ENCODE measurements around the gene RNF186.
"Not testable (repeated sequence)": the region's sequence is repeated elsewhere in the genome, so short reads cannot be mapped to it uniquely, and the experiment has no call there.

RNF186 gene

GRCh38 chr1:19859876-19860275 lies 44.8 kb upstream of the RNF186 start:
- CTCF ChIA-PET = no interaction called here
- no peak overlapping the region for H3K27ac ChIP-seq
- TF ChIP-seq, protein P1, sequence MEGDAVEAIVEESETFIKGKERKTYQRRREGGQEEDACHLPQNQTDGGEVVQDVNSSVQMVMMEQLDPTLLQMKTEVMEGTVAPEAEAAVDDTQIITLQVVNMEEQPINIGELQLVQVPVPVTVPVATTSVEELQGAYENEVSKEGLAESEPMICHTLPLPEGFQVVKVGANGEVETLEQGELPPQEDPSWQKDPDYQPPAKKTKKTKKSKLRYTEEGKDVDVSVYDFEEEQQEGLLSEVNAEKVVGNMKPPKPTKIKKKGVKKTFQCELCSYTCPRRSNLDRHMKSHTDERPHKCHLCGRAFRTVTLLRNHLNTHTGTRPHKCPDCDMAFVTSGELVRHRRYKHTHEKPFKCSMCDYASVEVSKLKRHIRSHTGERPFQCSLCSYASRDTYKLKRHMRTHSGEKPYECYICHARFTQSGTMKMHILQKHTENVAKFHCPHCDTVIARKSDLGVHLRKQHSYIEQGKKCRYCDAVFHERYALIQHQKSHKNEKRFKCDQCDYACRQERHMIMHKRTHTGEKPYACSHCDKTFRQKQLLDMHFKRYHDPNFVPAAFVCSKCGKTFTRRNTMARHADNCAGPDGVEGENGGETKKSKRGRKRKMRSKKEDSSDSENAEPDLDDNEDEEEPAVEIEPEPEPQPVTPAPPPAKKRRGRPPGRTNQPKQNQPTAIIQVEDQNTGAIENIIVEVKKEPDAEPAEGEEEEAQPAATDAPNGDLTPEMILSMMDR (conservative IDR thresholded peaks at IDR 0.05; ENCODE audit: low read depth) = no peak
- POLR2A ChIA-PET (ENCODE audit: low non-redundant PET) = no interaction called here
- DNase-seq (ENCODE audit: low spot score) = no peak

DNA sequence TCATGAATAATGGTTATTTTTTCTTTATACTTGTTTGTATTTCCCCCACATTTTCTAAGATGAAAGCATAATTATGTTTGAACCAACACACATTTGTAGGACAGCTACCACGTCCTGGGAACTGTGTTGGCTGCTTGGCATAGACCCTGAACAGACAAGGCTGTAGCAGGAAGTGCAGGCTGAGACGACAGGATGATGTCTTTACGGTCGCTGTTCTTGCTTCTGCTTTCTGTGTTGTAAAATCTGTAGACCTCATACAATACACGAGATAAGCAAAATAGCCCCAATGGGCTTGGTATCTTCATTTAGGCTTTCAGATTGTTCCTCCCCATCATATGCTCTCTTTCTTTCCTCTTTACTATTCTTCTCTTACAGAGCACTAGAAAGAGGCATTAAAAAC lies 43.8 kb upstream of the RNF186 start:
- ChIA-PET POLR2A (ENCODE audit: low non-redundant PET) (no interaction called here), CTCF (no interaction called here)
- TF ChIP-seq, protein P1 (conservative IDR thresholded peaks at IDR 0.05; ENCODE audit: low read depth) = no peak
- DNase-seq (ENCODE audit: low spot score) = no peak
- no peak overlapping the region for H3K27ac ChIP-seq

DNA sequence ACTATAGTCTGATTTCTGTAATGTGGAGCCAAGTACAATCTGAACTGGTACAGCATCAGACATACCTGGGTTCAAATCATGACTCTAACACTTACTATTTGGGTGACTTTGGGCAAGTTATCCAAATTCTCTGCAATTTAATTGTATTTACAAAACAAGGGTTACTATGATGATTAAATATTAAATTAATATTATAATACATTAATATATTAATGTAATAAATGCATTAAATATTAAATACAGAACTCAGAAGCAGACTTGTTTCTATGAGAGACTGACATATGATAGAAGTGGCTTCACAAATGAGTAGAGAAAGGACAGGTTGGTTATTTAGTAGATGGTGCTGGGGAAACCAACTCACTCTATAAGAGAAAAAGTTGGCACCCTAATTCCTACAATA lies 39.8 kb upstream of the RNF186 start:
- ChIA-PET CTCF (no interaction called here), POLR2A (ENCODE audit: low non-redundant PET) (no interaction called here)
- TF ChIP-seq, protein P1 (conservative IDR thresholded peaks at IDR 0.05; ENCODE audit: low read depth) = no peak
- no peak overlapping the region for H3K27ac ChIP-seq
- no peak for DNase-seq (ENCODE audit: low spot score)

GRCh38 chr1:19852036-19852435 lies 37.0 kb upstream of the RNF186 start:
- ChIA-PET POLR2A (ENCODE audit: low non-redundant PET) (no interaction called here), CTCF (interaction anchor here (0.7 kb wide), 1 partner anchor 30 kb away, joined by 4 read pairs; no protein-coding TSS in a partner anchor)
- H3K27ac ChIP-seq = no peak overlapping the region
- TF ChIP-seq, protein P1 (conservative IDR thresholded peaks at IDR 0.05; ENCODE audit: low read depth) = no peak
- no peak for DNase-seq (ENCODE audit: low spot score)

DNA sequence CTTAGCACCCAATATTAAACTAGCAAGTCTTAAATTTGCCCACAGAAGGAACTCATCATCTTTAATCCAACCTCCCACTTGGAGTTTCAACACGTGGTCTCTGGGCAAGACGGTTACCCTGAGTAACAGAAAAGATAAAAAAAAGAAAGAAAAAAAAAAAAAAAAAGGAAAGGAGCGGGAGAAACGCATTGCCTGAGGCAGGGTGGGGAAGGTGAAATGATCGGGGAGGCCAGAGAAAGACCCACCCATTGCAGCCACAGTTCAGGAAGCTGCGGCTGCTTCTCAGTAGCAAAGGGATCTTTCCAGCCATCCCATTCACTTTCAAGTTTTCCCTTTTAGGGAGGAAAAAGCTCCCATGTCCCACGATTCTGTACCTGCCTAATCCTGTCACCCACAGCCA lies 35.1 kb upstream of the RNF186 start:
- ChIA-PET POLR2A (ENCODE audit: low non-redundant PET) (no interaction called here), CTCF (no interaction called here)
- DNase-seq (ENCODE audit: low spot score) = no peak
- TF ChIP-seq, protein P1 (conservative IDR thresholded peaks at IDR 0.05; ENCODE audit: low read depth) = no peak
- H3K27ac ChIP-seq = no peak overlapping the region

DNA sequence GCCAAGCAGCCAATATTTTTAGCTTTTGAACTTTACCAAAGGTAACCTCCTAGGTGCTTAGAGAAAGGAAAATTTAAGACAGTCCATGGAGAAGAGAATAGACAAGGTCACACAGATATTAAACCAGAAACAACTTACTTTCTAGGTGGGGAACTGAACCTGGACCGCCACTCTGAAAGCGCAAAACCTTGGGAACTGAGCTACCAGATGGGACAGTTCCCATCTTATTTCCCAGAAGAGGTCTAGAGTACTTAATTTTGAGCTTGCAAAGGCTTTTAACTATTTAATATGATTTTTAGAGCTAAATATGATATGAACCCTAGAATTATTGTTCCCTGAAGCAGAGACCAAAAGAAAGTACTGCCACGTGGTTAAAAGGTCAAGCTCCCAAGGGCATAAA lies 34.2 kb upstream of the RNF186 start:
- DNase-seq (ENCODE audit: low spot score); H3K27ac ChIP-seq; POLR2A ChIA-PET (ENCODE audit: low non-redundant PET); CTCF ChIA-PET: not testable (repeated sequence)

- not testable (repeated sequence) for H3K27ac ChIP-seq; DNase-seq (ENCODE audit: low spot score)
- CTCF ChIA-PET = interaction anchor here (0.6 kb wide), 1 partner anchor 187 kb away, joined by 3 read pairs; no protein-coding TSS in a partner anchor
- POLR2A ChIA-PET (ENCODE audit: low non-redundant PET) = interaction anchor here (0.7 kb wide), 1 partner anchor 31 kb away, joined by 3 read pairs; no protein-coding TSS in a partner anchor
These were observed 32.3 kb upstream of the RNF186 start for GRCh38 chr1:19847334-19847733.

DNA sequence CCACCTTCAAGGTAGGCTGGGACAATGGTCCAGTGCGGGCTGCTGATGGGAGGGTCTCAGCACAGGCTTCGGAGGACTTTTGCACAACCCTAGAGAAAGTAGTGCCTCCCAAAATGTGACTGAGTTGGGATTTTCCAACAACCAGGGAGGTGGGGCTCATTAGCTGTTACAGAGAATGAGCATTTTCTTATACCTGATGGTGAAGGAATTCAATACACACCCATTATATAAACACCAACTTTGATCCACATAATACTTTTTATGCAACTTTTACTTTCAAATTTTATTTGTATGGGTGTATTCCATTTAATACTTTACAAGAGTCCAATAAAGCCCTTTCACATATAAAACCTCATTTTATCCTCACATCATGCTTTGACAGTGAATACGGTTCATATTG lies 31.3 kb upstream of the RNF186 start:
- no peak for DNase-seq (ENCODE audit: low spot score)
- no peak overlapping the region for H3K27ac ChIP-seq
- CTCF ChIA-PET = no interaction called here
- TF ChIP-seq, protein P1 (conservative IDR thresholded peaks at IDR 0.05; ENCODE audit: low read depth) = no peak
- POLR2A ChIA-PET (ENCODE audit: low non-redundant PET) = no interaction called here

All from RWPE1 (cell line).